Measurements from ENCODE around the gene NFYC.

Gene NFYC

DNA sequence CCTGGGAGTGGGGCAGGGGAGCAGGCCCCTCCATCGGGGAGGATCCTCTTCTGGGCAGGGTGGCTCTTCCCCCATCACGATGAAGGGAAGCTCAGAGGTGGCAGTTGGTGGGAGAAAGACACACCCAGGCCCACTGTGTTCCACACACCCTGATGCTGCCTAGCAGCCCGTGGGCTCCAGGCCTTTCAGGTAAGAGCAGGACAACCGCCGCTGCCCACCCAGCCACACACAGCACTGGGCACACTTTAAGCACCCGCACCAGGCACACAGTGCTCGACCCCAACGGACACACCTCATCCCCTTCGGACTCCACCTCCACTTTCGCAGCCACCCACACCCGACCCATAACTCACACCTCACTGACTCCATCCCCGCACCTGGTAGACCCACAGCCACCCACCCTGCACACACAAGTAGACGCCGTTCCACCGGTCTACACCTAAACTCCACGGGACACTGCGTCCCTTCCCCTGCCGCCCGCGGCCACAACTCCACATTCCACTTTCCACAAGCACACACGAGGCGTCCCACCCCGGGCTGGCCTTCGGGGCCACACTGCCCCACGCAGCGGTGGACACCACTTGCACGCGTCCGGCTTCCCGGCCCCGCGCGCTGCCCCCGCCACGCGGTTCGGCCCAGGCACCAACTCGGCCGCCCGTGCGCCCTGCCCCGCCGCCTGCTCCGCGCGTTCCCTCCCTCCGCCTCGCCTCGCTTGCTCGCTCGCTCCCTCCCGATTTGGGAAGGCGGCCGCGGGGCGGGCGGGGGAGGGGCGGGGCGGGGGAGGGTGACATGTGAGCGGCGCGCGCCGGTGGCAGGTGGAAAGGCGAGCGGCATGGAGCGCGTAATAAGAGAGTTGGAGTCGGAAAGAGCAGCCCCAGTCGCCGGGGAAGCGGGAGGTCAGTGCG, 91.7 kb downstream of the NFYC start, which contains the start of gene KCNQ4:
Gene KCNQ4 (plus strand): TSS at position 787 of the 905 bp plus-strand sequence. CDS start 307 bp downstream, outside the sequence.
- Histone ChIP-seq H4K20me1 (ENCODE audit: insufficient read depth, low read length) (peaks cover 4% of the 10 kb centered on the region; the same call in 1 of the 2 replicates), H3K4me2 (ENCODE audit: insufficient read depth, low read length) (no peak within 1 kb of the TSS), H2AFZ (ENCODE audit: low read depth, low read length) (no peak within 1 kb of the TSS), H3K9ac (ENCODE audit: low read depth, low read length) (no peak within 1 kb of the TSS), H3K4me3 (ENCODE audit: low read depth in 1 of 2, low read length in 2 of 2) (no peak within 1 kb of the TSS), H3K27ac (ENCODE audit: low read length) (no peak within 1 kb of the TSS), H3K79me2 (ENCODE audit: insufficient read depth, low read length) (no peaks in the 10 kb centered on the region), H3K4me1 (ENCODE audit: insufficient read depth, low read length) (no peaks in the 10 kb centered on the region), H3K27me3 (ENCODE audit: insufficient read depth, low read length, poor library complexity) (no peaks in the 10 kb centered on the region), H3K9me3 (ENCODE audit: insufficient read depth, low read length, severe bottlenecking) (no peaks in the 10 kb centered on the region), H3K36me3 (ENCODE audit: insufficient read depth, low read length) (no peaks in the 10 kb centered on the region)
- no peak for ATAC-seq (ENCODE audit: insufficient read depth, low read depth)
- no peak for DNase-seq
- no peak for TF ChIP-seq EZH2 (IDR thresholded peaks at IDR 0.05; ENCODE audit: borderline replicate concordance, low read depth, low read length, severe bottlenecking)
- TF ChIP-seq, protein P1, sequence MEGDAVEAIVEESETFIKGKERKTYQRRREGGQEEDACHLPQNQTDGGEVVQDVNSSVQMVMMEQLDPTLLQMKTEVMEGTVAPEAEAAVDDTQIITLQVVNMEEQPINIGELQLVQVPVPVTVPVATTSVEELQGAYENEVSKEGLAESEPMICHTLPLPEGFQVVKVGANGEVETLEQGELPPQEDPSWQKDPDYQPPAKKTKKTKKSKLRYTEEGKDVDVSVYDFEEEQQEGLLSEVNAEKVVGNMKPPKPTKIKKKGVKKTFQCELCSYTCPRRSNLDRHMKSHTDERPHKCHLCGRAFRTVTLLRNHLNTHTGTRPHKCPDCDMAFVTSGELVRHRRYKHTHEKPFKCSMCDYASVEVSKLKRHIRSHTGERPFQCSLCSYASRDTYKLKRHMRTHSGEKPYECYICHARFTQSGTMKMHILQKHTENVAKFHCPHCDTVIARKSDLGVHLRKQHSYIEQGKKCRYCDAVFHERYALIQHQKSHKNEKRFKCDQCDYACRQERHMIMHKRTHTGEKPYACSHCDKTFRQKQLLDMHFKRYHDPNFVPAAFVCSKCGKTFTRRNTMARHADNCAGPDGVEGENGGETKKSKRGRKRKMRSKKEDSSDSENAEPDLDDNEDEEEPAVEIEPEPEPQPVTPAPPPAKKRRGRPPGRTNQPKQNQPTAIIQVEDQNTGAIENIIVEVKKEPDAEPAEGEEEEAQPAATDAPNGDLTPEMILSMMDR (IDR thresholded peaks at IDR 0.05; ENCODE audit: borderline replicate concordance, extremely low read depth, low read length, poor library complexity, severe bottlenecking) = no peak

DNA sequence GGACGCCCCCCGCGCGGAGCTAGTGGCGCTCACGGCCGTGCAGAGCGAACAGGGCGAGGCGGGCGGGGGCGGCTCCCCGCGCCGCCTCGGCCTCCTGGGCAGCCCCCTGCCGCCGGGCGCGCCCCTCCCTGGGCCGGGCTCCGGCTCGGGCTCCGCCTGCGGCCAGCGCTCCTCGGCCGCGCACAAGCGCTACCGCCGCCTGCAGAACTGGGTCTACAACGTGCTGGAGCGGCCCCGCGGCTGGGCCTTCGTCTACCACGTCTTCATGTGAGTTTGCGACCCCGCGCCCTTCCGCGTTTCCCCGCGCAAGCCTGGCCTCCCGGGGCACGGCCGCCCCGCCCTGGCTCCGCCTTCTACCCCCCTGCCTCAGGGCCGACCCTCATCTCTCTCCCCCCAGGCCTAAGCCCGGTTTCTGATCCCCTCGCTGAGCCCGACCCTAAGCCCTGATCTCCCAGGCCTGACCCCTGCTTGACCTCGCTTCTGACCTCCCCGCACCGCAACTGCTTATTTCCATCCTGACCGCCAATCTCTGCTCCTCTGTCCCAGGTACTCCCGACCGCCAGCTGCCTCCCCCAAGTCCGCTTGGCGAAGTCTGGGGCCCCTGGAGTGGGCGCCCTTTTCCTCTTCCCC, 92.8 kb downstream of the NFYC start:
- no peaks in the 10 kb centered on the region for H3K4me1 ChIP-seq (ENCODE audit: insufficient read depth, low read length)
- peaks cover 4% of the 10 kb centered on the region; the same call in 1 of the 2 replicates for H4K20me1 ChIP-seq (ENCODE audit: insufficient read depth, low read length)
- no peak overlapping the region for H3K27ac ChIP-seq (ENCODE audit: low read length)
- no peak overlapping the region for H2AFZ ChIP-seq (ENCODE audit: low read depth, low read length)
- H3K27me3 ChIP-seq (ENCODE audit: insufficient read depth, low read length, poor library complexity) = no peaks in the 10 kb centered on the region
- no peaks in the 10 kb centered on the region for H3K9me3 ChIP-seq (ENCODE audit: insufficient read depth, low read length, severe bottlenecking)
- no peak overlapping the region for H3K9ac ChIP-seq (ENCODE audit: low read depth, low read length)
- ATAC-seq (ENCODE audit: insufficient read depth, low read depth) (no peak), DNase-seq (no peak)
- no peaks in the 10 kb centered on the region for H3K79me2 ChIP-seq (ENCODE audit: insufficient read depth, low read length)
- H3K4me3 ChIP-seq (ENCODE audit: low read depth in 1 of 2, low read length in 2 of 2) = no peak overlapping the region
- H3K4me2 ChIP-seq (ENCODE audit: insufficient read depth, low read length) = no peak overlapping the region
- no peaks in the 10 kb centered on the region for H3K36me3 ChIP-seq (ENCODE audit: insufficient read depth, low read length)
- TF ChIP-seq, protein P1 (IDR thresholded peaks at IDR 0.05; ENCODE audit: borderline replicate concordance, extremely low read depth, low read length, poor library complexity, severe bottlenecking) = no peak
- TF ChIP-seq EZH2 (IDR thresholded peaks at IDR 0.05; ENCODE audit: borderline replicate concordance, low read depth, low read length, severe bottlenecking) = no peak

DNA sequence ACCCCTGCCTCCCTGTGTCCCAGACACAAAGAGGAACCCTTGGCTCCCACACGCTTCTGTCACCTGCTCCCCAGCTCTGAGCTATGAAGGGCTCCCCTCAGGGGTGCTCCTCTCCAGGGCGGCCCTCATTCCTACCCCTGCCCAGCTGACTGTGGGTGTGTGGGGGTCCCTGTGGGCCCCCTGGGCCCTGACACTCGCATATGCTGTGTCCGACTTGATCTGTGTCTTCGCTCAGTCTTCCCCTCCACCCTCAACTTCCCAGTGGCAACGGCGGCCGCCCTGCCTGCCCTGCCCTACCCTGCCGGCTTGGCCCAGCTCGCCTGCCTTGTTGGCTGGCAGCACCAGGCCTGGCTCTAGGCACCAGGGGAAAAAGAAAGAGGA, 93.3 kb downstream of the NFYC start:
- H3K4me1 ChIP-seq (ENCODE audit: insufficient read depth, low read length) = no peaks in the 10 kb centered on the region
- no peak overlapping the region for H3K4me3 ChIP-seq (ENCODE audit: low read depth in 1 of 2, low read length in 2 of 2)
- H2AFZ ChIP-seq (ENCODE audit: low read depth, low read length) = no peak overlapping the region

More for the DNA sequence above, 93.3 kb downstream of the NFYC start:
- ATAC-seq (ENCODE audit: insufficient read depth, low read depth) (no peak), DNase-seq (no peak)
- no peak overlapping the region for H3K4me2 ChIP-seq (ENCODE audit: insufficient read depth, low read length)
- no peak overlapping the region for H3K27ac ChIP-seq (ENCODE audit: low read length)
- TF ChIP-seq, protein P1 (IDR thresholded peaks at IDR 0.05; ENCODE audit: borderline replicate concordance, extremely low read depth, low read length, poor library complexity, severe bottlenecking) = no peak
- TF ChIP-seq EZH2 (IDR thresholded peaks at IDR 0.05; ENCODE audit: borderline replicate concordance, low read depth, low read length, severe bottlenecking) = no peak
- no peaks in the 10 kb centered on the region for H3K9me3 ChIP-seq (ENCODE audit: insufficient read depth, low read length, severe bottlenecking)
- no peaks in the 10 kb centered on the region for H3K79me2 ChIP-seq (ENCODE audit: insufficient read depth, low read length)
- peaks cover 4% of the 10 kb centered on the region; the same call in 1 of the 2 replicates for H4K20me1 ChIP-seq (ENCODE audit: insufficient read depth, low read length)
- H3K9ac ChIP-seq (ENCODE audit: low read depth, low read length) = no peak overlapping the region
- H3K27me3 ChIP-seq (ENCODE audit: insufficient read depth, low read length, poor library complexity) = no peaks in the 10 kb centered on the region
- no peaks in the 10 kb centered on the region for H3K36me3 ChIP-seq (ENCODE audit: insufficient read depth, low read length)

Measured in DND-41 (cell line).